OCI-LY7 (cell line): Measurements from ENCODE around the gene APBA1.

Source experiments
- CTCF ChIP-seq: fragments of 200-600 bp; sonication (generic); conservative IDR thresholded peaks from 2 replicates; pipeline ENCODE4 v1.5.1; 2014; ENCODE audit warnings: mild to moderate bottlenecking, antibody characterized with exemption, low read length, moderate library complexity, mixed read lengths
- EZH2phosphoT487 ChIP-seq: fragments of 200-600 bp; sonication (generic); IDR thresholded peaks from 2 replicates; pipeline ENCODE4 v1.6.1; 2018; ENCODE audit warnings: low read depth, borderline replicate concordance, mild to moderate bottlenecking, mixed run types, antibody characterized with exemption, low read length, moderate library complexity, mixed read lengths

GRCh38 chr9:69674112-69674685 is 2.0 kb upstream of the APBA1 start:
- TF ChIP-seq CTCF (no peak), EZH2phosphoT487 (no peak)
